Stimulated activated CD4-positive, alpha-beta T cell treated with anti-CD3 and anti-CD28 coated beads, Interleukin-1b, Interleukin-23, amount 100 ng/mL, for 1 hour (primary cell): ENCODE results near the gene FAM163B.
"Not testable (repeated sequence)": the region's sequence is repeated elsewhere in the genome, so short reads cannot be mapped to it uniquely, and the experiment has no call there.

Experiments
- DNase-seq, 2 donors: peaks; one replicate each; pipeline ENCODE4 v3.0.0-alpha.2; 2020; ENCODE audit warnings: low read depth in 2 of 2

Gene FAM163B

GRCh38 chr9:133640160-133640559 lies 31.0 kb upstream of the FAM163B start:
- DNase-seq, result no peak

DNA sequence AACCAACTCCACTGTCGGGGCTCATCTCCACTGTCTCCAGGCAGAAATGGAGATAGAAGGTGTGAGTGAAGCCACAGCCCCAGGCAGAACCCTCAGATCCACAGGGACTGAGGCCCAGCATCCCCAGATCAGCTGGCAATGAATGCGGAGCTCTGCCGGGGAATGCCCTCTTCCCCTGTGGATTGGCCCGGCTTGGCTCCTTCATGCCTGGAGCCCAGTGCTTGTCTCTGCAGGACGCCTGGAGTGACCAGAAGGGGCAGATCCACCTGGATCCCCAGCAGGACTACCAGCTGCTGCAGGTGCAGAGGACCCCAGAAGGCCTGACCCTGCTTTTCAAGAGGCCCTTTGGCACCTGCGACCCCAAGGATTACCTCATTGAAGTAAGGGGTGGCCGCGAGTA lies 30.4 kb upstream of the FAM163B start:
- no peak for DNase-seq

DNA sequence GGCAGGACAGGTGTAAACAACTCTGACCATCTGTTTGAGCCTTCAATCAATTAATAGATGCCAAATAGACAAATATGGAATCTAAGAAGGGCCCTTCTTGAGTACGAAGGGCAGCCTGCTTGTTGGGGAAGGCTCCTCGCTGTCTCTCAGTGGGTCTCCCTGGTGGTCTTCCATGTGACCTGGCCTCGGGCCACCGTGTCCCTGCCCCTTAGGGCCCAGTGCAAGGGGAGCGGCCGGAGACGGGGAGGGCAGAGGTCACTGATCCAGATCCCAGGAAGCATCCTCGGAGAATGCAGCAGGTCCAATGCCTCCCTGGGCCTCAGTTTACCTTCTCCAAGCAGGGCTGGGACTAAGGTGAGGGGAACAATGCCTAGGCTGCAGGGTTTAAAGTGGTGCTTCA lies 29.5 kb upstream of the FAM163B start:
- no peak for DNase-seq

DNA sequence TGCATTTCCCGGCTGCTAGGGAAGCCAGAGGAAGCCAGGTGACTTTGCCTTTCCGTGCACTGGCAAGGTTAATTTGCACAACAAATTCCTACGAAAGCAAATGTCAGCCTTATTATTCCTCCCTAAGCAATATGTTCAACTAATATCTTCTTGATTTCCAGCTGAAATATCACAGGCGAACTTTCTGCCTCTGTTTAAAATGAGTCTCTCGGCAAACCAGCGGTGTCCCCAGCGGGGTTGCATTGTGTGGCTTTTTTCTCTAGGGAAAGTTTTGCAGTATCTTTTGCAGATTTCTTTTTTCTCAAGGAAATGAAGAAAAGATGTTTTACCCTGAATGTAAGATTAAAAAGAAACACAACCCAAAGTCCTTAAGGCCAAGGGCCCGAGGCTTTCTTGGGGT lies 28.9 kb upstream of the FAM163B start:
- DNase-seq, result no peak

GRCh38 chr9:133637451-133638055 lies 28.4 kb upstream of the FAM163B start:
- DNase-seq, result no peak

- DNase-seq, result no peak
These were observed 27.7 kb upstream of the FAM163B start for GRCh38 chr9:133636902-133637301.

DNA sequence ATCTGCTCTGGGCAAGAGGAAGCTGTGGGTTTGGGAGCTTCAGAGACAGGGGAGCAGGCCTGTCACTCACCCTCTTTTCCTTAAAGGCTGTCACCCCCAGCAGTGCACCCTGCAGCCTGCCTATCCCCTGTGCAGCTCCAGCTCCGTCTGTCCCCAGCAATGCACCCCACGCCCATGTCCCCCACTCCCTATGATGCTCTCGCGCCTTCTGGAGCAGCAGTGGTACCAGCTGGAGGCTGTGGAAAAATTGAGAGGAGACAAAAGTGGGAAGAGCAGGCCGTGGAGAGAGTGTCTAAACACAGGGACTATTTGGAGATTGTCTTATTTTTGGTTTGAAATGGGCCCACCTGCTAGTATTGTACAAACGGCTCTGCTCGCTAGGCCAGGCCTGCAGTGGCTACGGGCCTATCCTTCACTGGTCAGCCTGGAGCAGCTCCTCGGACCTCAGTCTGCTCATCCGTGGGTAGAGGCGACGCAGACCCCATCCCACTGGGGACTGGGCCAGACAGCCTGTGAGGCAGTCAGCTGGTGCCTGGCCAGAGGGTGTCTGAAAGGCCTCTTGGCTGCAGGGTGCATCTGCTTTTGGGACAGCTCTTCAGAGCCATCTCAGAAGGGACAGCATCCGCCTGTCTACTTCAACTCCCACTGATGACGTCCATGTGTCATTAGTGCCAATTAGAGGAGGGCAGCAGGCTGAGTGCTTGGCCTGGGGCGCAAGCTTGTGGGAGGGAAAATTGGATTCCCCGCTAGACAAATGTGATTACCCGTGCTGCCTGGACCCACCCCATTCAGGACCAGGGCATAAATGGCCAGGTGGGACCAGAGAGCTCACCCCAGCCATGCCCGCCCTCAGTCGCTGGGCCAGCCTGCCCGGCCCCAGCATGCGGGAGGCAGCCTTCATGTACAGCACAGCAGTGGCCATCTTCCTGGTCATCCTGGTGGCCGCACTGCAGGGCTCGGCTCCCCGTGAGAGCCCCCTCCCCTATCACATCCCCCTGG lies 26.6 kb upstream of the FAM163B start, which contains the start of gene DBH:
Gene DBH (plus strand): TSS at position 831 of the 999 bp plus-strand sequence. CDS start 9 bp downstream, at position 840.
- no peak for DNase-seq

DNA sequence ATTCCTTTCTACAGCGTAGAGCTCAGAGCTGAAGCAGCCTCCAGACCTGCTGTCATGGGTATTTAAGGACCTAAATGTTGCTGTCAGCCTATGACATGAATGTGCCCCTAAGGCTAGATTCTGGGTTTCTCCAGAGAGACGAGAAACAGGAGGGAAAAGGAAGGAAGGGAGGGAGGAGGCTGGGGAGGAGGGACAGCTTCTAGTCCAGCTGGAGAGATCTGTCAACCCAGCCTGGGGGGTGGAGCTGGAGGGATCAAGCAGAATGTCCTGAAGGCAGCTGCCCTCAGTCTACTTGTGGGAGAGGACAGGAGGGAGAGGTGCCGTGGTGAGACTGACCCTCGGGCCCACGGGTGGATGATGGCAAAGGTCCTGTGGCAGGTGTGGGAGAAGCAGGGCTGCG lies 25.9 kb upstream of the FAM163B start:
- DNase-seq, result no peak

GRCh38 chr9:133634081-133634691 lies 25.0 kb upstream of the FAM163B start:
- no peak for DNase-seq

- DNase-seq, result no peak
These were observed 24.5 kb upstream of the FAM163B start for GRCh38 chr9:133633681-133634080.

DNA sequence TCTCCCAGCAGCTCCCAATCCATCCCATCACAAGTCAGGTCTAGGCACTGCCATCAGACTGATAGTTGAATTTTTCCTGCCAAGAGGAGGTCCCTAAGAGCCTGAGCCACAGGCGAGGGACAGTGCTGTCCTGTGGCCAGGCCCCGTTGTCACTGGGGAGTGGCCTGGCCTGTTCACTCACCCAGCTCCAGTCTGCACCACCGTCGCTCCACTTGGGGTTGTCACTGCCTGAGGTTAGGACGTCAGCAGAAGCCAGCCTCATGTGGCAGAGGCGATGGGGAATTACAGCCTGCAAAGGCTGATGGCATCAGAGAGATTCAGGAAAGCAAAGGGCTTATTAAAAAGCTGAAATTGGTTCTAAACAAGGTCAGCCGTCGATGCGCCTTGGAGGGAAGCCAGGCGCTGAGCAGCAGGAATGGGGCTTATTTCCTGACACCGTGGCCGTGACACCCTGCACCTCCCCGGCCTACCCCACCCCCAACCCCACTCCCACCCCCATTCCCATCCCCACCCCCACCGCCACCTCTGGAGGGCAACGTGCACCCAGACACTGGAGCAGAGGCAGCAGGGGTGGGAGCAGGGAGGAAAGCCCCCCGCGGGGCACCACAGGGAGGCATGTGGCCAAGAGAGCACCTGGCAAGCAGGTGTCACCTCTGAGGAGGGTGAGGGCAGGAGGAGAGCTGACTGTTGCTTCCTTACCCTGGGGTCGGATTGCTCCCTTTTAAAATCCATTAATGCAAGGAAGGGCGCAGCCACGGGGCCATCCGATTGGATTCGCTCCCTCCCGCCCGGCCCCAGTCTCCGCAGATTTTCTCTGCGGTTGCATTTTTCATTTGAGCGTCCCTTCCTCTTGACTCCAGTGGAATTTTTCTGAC lies 23.9 kb upstream of the FAM163B start:
- no peak for DNase-seq

- no peak for DNase-seq
These were observed 21.9 kb upstream of the FAM163B start for GRCh38 chr9:133631111-133631510.

DNA sequence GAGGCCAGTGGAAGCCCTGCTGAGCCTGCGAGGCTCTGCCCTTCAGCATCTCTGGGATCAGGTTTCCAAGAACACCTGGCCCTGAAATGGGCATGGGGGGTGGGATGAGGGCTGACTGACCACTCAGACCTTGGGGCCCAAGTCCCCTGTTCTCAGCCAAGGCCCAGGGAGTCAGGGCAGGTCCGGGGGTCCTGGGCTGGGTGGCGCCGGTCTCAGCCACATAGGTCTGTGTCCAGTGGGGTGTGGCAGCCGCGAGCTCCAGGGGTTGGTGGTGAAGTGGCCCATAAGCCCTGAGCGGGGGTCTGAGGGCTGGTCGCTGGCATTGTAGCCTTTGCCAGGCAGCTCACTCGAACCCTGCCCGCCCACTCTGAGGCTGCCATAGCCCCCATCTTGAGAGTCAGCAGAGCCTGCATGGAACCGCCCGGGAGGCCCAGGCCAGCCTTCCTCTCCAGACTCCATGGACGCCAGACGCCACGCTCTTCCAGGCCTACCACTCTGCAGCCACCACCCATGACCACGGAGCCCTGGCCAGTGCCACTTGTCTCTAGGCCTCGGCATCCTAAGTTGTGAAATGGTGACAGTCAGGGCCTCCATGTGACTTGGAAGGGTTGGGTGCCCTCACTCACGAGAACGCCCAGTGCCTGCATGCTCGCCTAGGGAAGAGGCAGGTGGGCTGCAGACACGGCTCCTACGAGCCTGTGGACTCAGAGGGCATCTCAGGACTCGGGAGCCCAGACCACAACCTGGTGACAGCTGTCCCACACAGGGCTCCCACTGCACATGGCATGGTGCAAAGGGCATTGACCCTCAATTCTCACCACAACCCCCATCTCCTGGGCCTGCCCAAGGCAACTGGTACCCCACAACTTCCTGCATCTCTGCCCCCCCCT lies 20.3 kb upstream of the FAM163B start:
- no peak for DNase-seq

DNA sequence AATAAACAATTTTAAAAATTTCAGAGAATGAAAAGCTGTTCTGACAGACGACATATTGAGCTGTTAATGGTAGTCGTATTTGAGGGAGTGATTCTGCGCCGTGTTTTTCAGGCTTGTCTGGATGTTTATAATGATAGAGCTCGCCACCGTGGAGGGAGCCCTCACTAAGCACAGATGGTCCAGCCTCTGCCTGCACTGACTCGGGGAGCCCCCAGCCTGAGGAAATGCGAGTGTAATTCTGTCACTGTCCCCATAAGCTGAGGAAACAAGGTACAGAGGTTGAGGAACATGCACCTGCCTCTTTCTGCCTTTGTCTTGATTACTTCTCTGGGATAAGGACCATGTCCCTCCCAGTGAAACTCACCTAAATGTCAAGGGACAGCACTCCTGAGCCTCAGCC lies 19.6 kb upstream of the FAM163B start:
- DNase-seq, result no peak

DNA sequence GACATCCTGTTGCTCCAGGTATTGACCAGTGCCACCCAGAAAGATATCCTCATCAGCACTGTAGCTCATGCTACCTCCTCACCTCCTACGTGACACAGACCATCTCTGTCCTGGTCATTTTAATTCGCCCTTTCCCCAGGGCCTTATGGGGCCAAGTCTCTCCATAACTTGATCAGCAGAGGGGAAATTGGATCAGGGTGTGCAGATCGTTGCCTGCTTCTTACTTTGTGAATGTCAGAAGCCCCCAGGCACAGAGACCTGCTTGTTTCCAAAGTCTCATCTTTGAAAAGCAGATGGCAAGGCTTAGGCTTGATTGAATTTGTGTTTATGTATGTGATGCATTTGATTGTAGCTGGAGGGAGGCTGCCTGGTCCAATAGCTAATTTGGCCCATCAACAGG lies 18.2 kb upstream of the FAM163B start:
- no peak for DNase-seq

- not testable (repeated sequence) for DNase-seq
These were observed 16.8 kb upstream of the FAM163B start for GRCh38 chr9:133626008-133626407.

DNA sequence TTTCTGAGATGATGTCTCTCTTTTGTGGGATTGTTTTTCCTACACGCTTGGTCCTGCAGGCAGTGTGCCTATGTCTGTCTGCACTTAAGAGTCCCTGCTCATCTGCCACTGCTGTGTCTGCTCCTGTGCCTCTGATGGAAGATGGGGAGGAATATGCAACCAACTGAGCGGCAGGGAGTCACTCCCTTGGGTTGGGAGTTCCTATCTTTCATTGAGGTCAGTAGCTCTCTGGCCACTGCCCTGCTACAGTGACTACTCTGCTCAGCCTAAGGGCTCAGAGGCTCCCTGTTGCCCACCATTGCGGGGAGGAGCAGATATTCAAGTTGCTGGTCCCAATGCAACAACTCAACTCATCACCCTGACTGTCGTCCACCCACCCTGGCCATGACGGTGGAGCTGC lies 13.4 kb upstream of the FAM163B start:
- no peak for DNase-seq

- DNase-seq, result no peak
These were observed 12.6 kb upstream of the FAM163B start for GRCh38 chr9:133621725-133622267.

GRCh38 chr9:133619791-133620190 lies 10.6 kb upstream of the FAM163B start:
- DNase-seq, result peak; percentile 11 to 23

- DNase-seq, result no peak
These were observed 9.5 kb upstream of the FAM163B start for GRCh38 chr9:133618726-133619125.
